Ovary (tissue), 9 donors: Measurements from ENCODE around the gene ANAPC5. TPM values are rescaled to one million over a fixed set of nuclear protein-coding genes. Genes with fewer than 3 reads are reported as not detected.

ENCODE experiments used
- DNase-seq, 5 donors: peaks; one replicate each; pipeline ENCODE4 v3.0.0-alpha.2; 2019 to 2020
- H3K27ac ChIP-seq, 2 donors: fragments of 200-600 bp; one replicate each; pipeline versions ENCODE4 v1.5.1 to v1.8.0; 2019 to 2022
- H3K27me3 ChIP-seq: fragments of 200-600 bp; one replicate; pipeline ENCODE4 v1.8.0; 2022
- H3K36me3 ChIP-seq: fragments of 200-600 bp; sonication (generic); one replicate; pipeline ENCODE4 v1.5.1; 2019
- H3K4me1 ChIP-seq: one replicate; pipeline ENCODE4 v1.8.1; 2013; ENCODE audit warnings: mild to moderate bottlenecking, moderate library complexity; ENCODE audit not compliant: insufficient read depth
- H3K4me3 ChIP-seq: fragments of 200-600 bp; sonication (generic); one replicate; pipeline ENCODE4 v1.5.1; 2017
- H3K9me3 ChIP-seq, 2 donors: fragments of 200-600 bp in 1 of 2; sonication (generic) in 1 of 2; one replicate each; pipeline versions ENCODE4 v1.5.1 to v1.8.1; 2013 to 2019; ENCODE audit warnings: mild to moderate bottlenecking in 1 of 2, moderate library complexity in 1 of 2
- CTCF ChIP-seq, 3 donors: fragments of 450-650 bp in 2 of 3; fragments of 200-600 bp in 1 of 3; IDR thresholded peaks; one replicate each; pipeline versions ENCODE4 v1.5.1 to v1.8.0; 2016 to 2022; ENCODE audit warnings: antibody characterized with exemption in 3 of 3, mild to moderate bottlenecking in 1 of 3
- EP300 ChIP-seq: sonication (generic); formaldehyde crosslinking; IDR thresholded peaks from one replicate; pipeline ENCODE4 v1.6.1; 2017; ENCODE audit warnings: antibody characterized with exemption
- POLR2A ChIP-seq: fragments of 450-650 bp; IDR thresholded peaks from one replicate; pipeline ENCODE4 v1.6.1; 2017; ENCODE audit warnings: antibody characterized with exemption, mild to moderate bottlenecking, moderate library complexity
- WGBS, 3 donors: extraction: QIAGEN DNeasy Blood & Tissue Kit in 1 of 3; methylation state at CpG; one replicate each; pipeline versions ENCODE4 v1.1.5 to v1.1.7; 2013 to 2017; 5-methylcytosine and 5-hydroxymethylcytosine counted together
- intact Hi-C, 4 donors: fragments of 100-400 bp; cut with DNase I; formaldehyde crosslinking; loops; one replicate each; pipeline versions ENCODE4 v1.11.0 to v1.15.1; 2022 to 2023
- polyA plus RNA-seq, 2 donors: library from polyadenylated mRNA; stranded (reverse); fragments of 200-250 nt in 1 of 2; fragments of 350-450 nt in 1 of 2; fragmentation: Illumina TruSeq in 1 of 2; extraction: RNeasy Lipid Tissue Mini Kit (QIAGEN cat#74804) in 1 of 2; gene quantifications; one replicate each; pipeline ENCODE4 v1.2.3, GENCODE V29; 2013 to 2014
- total RNA-seq, 7 donors: library from RNA; depleted of rRNA in 2 of 7; stranded (reverse); fragments of >200 nt in 2 of 7; fragmentation: NEBNext Ultra II Directional in 3 of 7; extraction: Animal tissue kit (Norgen Biotek cat#: 25700) in 3 of 7; gene quantifications; one replicate each; pipeline versions ENCODE4 v1.1.0 to v1.2.4, GENCODE V29; 2016 to 2023
- donor health status: DM: no; HTN: no; CAD: no; lungs with moderate emphysema.
- donor health status: DM: no; HTN: no; CAD: no.
- donor health status: Bipolar disorder and iron deficiency.
- donor health status: DM: yes; HTN: yes; CAD: no.
- donor health status: DM: no; HTN: no; CAD: no.
- donor health status: DM: yes; HTN: yes; CAD: no.

ANAPC5 gene
- total and polyA plus RNA-seq, 9 donors, result 58.1 to 149 (median 78.9) TPM

- intact Hi-C loops, result loop anchor here in 1 of 4 donors (5.0 kb wide), 1 partner anchor 47 kb away; no protein-coding TSS in a partner anchor
- DNase-seq, result peak; percentile 76 to 87 (median 81)
- Histone ChIP-seq H3K9me3 (no peaks in the 10 kb centered on the region), H3K4me1 (peaks cover 28% of the 10 kb centered on the region), H3K27me3 (no peaks in the 10 kb centered on the region), H3K27ac (peak overlapping the region; percentile 44 to 78), H3K4me3 (peak overlapping the region; percentile 11), H3K36me3 (no peaks in the 10 kb centered on the region)
- WGBS, 3 donors, result 3 to 7% (median 5%) methylated on average over 9 of the region's 9 CpGs
- TF ChIP-seq CTCF (IDR thresholded peaks at IDR 0.05), result no peak
- TF ChIP-seq EP300, result no peak
- TF ChIP-seq POLR2A, result no peak
Observed at GRCh38 chr12:121288986-121289385, 63.2 kb downstream of the ANAPC5 start.

GRCh38 chr12:121288158-121288845 lies 63.9 kb downstream of the ANAPC5 start:
- H3K4me1 ChIP-seq, result peaks cover 31% of the 10 kb centered on the region
- 34 to 36% (median 35%) methylated on average over 10 of the region's 10 CpGs for WGBS, 3 donors
- no peaks in the 10 kb centered on the region for H3K9me3 ChIP-seq
- no peak overlapping the region for H3K4me3 ChIP-seq
- intact Hi-C loops, result loop anchor here in 1 of 4 donors (5.0 kb wide), 1 partner anchor 46 kb away; no protein-coding TSS in a partner anchor
- H3K27me3 ChIP-seq, result no peaks in the 10 kb centered on the region
- peak overlapping the region; percentile 44 to 78 for H3K27ac ChIP-seq
- TF ChIP-seq POLR2A, result no peak
- TF ChIP-seq EP300, result no peak
- no peak for TF ChIP-seq CTCF (IDR thresholded peaks at IDR 0.05)
- no peaks in the 10 kb centered on the region for H3K36me3 ChIP-seq
- peak in 1 of 5 donors; percentile 38 for DNase-seq

GRCh38 chr12:121287267-121287954 lies 64.8 kb downstream of the ANAPC5 start:
- Histone ChIP-seq H3K9me3 (no peaks in the 10 kb centered on the region), H3K4me3 (no peak overlapping the region), H3K4me1 (peaks cover 31% of the 10 kb centered on the region), H3K27ac (no peak overlapping the region), H3K27me3 (no peaks in the 10 kb centered on the region), H3K36me3 (no peaks in the 10 kb centered on the region)
- WGBS, 3 donors, result 87 to 88% (median 88%) methylated on average over 10 of the region's 10 CpGs
- no peak for TF ChIP-seq POLR2A
- no peak for TF ChIP-seq CTCF (IDR thresholded peaks at IDR 0.05)
- no peak for TF ChIP-seq EP300
- intact Hi-C loops, result loop anchor here in 1 of 4 donors (5.0 kb wide), 1 partner anchor 45 kb away; no protein-coding TSS in a partner anchor
- peak in 1 of 5 donors; percentile 32 for DNase-seq

- TF ChIP-seq POLR2A, result no peak
- no peak for TF ChIP-seq EP300
- TF ChIP-seq CTCF (IDR thresholded peaks at IDR 0.05), result no peak
Observed at GRCh38 chr12:121285856-121286255, 66.4 kb downstream of the ANAPC5 start.

More at GRCh38 chr12:121285856-121286255, 66.4 kb downstream of the ANAPC5 start:
- no peaks in the 10 kb centered on the region for H3K36me3 ChIP-seq
- H3K4me1 ChIP-seq, result peaks cover 35% of the 10 kb centered on the region
- H3K27ac ChIP-seq, result no peak overlapping the region
- no peaks in the 10 kb centered on the region for H3K9me3 ChIP-seq
- H3K4me3 ChIP-seq, result no peak overlapping the region
- DNase-seq, result peak in 1 of 5 donors; percentile 21
- WGBS, 3 donors, result 89 to 93% (median 92%) methylated on average over 1 of the region's 1 CpG
- intact Hi-C loops, result loop anchor here in 1 of 4 donors (5.0 kb wide), 1 partner anchor 44 kb away; no protein-coding TSS in a partner anchor
- no peaks in the 10 kb centered on the region for H3K27me3 ChIP-seq
